Erythroblast (primary cell): ENCODE results near the gene C1RL.

Experiments
- GATA1 ChIP-seq: IDR thresholded peaks from 2 replicates; pipeline ENCODE4 v1.6.1; 2011; ENCODE audit warnings: low read depth, mild to moderate bottlenecking, control low read depth, low read length, moderate library complexity
- POLR2A ChIP-seq: IDR thresholded peaks from 2 replicates; pipeline ENCODE4 v1.6.1; 2011; ENCODE audit warnings: mild to moderate bottlenecking, low read length

- no peak for TF ChIP-seq POLR2A
- no peak for TF ChIP-seq GATA1
Measured at GRCh38 chr12:7072035-7072434, 37.0 kb downstream of the C1RL start.
